SK-N-SH (cell line): ENCODE data around the gene TJP3. TPM values are rescaled to one million over a fixed set of nuclear protein-coding genes. Genes with fewer than 3 reads are reported as not detected.

Experiments
- CTCF ChIA-PET: fragments of 300-600, 350-600 bp; formaldehyde crosslinking; extraction: SDS; loops from one replicate; lab custom pipeline; 2021; lab: Yijun Ruan, JAX
- POLR2A ChIA-PET: fragments of 350-600 bp; sonication (Branson Sonifier 250); formaldehyde crosslinking; extraction: SDS; loops from one replicate; lab custom pipeline; 2020; ENCODE audit warnings: antibody characterized with exemption, inconsistent platforms; lab: Yijun Ruan, JAX
- DNase-seq: peaks from one replicate; pipeline ENCODE4 v3.0.0; 2012
- H2AFZ ChIP-seq: fragments of 200-600 bp; sonication (generic); 2 replicates; pipeline ENCODE4 v1.8.1; 2016; ENCODE audit warnings: antibody characterized with exemption, mild to moderate bottlenecking, low read depth
- H3F3A ChIP-seq: fragments of 200-600 bp; sonication (generic); replicated peaks from 2 replicates; pipeline ENCODE3; 2016; ENCODE audit warnings: antibody characterized with exemption, mild to moderate bottlenecking; ENCODE audit not compliant: insufficient read depth
- H3K27ac ChIP-seq, 2 experiments: fragments of 200-500 bp in 1 of 2; fragments of 200-600 bp in 1 of 2; sonication (Bioruptor generic) in 1 of 2; sonication (generic), shearing (Covaris generic) in 1 of 2; 2 replicates each; pipeline versions ENCODE4 v1.5.1 to v1.6.1; 2014 to 2016; ENCODE audit warnings: low read depth in 2 of 2, inconsistent platforms in 1 of 2, low read length in 1 of 2, mild to moderate bottlenecking in 1 of 2, mixed read lengths in 1 of 2
- H3K27me3 ChIP-seq: fragments of 200-600 bp; sonication (generic), shearing (Covaris generic); 2 replicates; pipeline ENCODE4 v1.6.1; 2016; ENCODE audit warnings: mixed run types; ENCODE audit not compliant: insufficient read depth
- H3K36me3 ChIP-seq, 2 experiments: fragments of 200-500 bp in 1 of 2; fragments of 200-600 bp in 1 of 2; sonication (Bioruptor generic) in 1 of 2; sonication (generic) in 1 of 2; replicated peaks in 1 of 2; 2 replicates each; pipeline versions ENCODE3 to v1.5.1; 2014 to 2016; ENCODE audit warnings: low read length in 1 of 2, mild to moderate bottlenecking in 1 of 2; ENCODE audit not compliant: insufficient read depth in 2 of 2, control insufficient read depth in 1 of 2
- H3K4me1 ChIP-seq, 2 experiments: fragments of 200-500 bp in 1 of 2; fragments of 200-600 bp in 1 of 2; sonication (Bioruptor generic) in 1 of 2; sonication (generic), shearing (Covaris generic) in 1 of 2; 2 replicates each; pipeline versions ENCODE4 v1.5.1 to v1.6.1; 2014 to 2016; ENCODE audit warnings: low read depth in 1 of 2, low read length in 1 of 2, mixed run types in 1 of 2; ENCODE audit not compliant: insufficient read depth in 2 of 2, control insufficient read depth in 1 of 2
- H3K4me2 ChIP-seq: fragments of 200-600 bp; sonication (generic), shearing (Covaris generic); 2 replicates; pipeline ENCODE4 v1.6.1; 2017; ENCODE audit warnings: mixed run types
- H3K4me3 ChIP-seq, 2 experiments: fragments of 200-500 bp in 1 of 2; fragments of 200-600 bp in 1 of 2; sonication (Bioruptor generic) in 1 of 2; sonication (generic), shearing (Covaris generic) in 1 of 2; 2 replicates each; pipeline versions ENCODE4 v1.5.1 to v1.8.1; 2014 to 2016; ENCODE audit warnings: low read depth in 2 of 2, inconsistent platforms in 1 of 2, low read length in 1 of 2, mild to moderate bottlenecking in 1 of 2, mixed read lengths in 1 of 2, moderate library complexity in 1 of 2
- H3K79me2 ChIP-seq: fragments of 200-600 bp; sonication (generic); 2 replicates; pipeline ENCODE4 v1.8.1; 2017; ENCODE audit warnings: mild to moderate bottlenecking; ENCODE audit not compliant: insufficient read depth
- H3K9ac ChIP-seq: fragments of 200-600 bp; sonication (generic); 2 replicates; pipeline ENCODE4 v1.6.1; 2017; ENCODE audit warnings: mixed run types
- H3K9me2 ChIP-seq: fragments of 200-600 bp; sonication (generic); 2 replicates; pipeline ENCODE4 v1.6.1; 2017; ENCODE audit warnings: mixed run types
- H3K9me3 ChIP-seq: fragments of 200-600 bp; sonication (generic); 2 replicates; pipeline ENCODE4 v1.6.1; 2017; ENCODE audit warnings: mixed run types, mild to moderate bottlenecking, moderate library complexity
- H4K20me1 ChIP-seq: fragments of 200-600 bp; sonication (generic); 2 replicates; pipeline ENCODE4 v1.6.1; 2017; ENCODE audit warnings: mild to moderate bottlenecking, mixed run types; ENCODE audit not compliant: insufficient read depth
- CHD2 ChIP-seq: fragments of 150-350 bp; IDR thresholded peaks from 2 replicates; pipeline ENCODE4 v1.6.1; 2018; ENCODE audit warnings: low read length; ENCODE audit not compliant: partially characterized antibody
- ELF1 ChIP-seq: IDR thresholded peaks from 2 replicates; pipeline ENCODE4 v1.4.0; 2012
- EP300 ChIP-seq, 2 experiments: IDR thresholded peaks; 2 replicates each; pipeline versions ENCODE4 v1.4.0 to v1.6.1; 2012; ENCODE audit warnings: borderline replicate concordance in 1 of 2, low read depth in 1 of 2, low read length in 1 of 2
- EZH2phosphoT487 ChIP-seq: fragments of 200-600 bp; sonication (generic); IDR thresholded peaks from 2 replicates; pipeline ENCODE4 v1.6.1; 2017; ENCODE audit warnings: low read depth, mixed run types, mild to moderate bottlenecking, antibody characterized with exemption, moderate library complexity, borderline replicate concordance
- FOSL2 ChIP-seq: IDR thresholded peaks from 2 replicates; pipeline ENCODE4 v1.4.0; 2012; ENCODE audit warnings: low read depth, mild to moderate bottlenecking, moderate library complexity, borderline replicate concordance
- FOXJ3 ChIP-seq: sonication (generic); formaldehyde crosslinking; IDR thresholded peaks from 2 replicates; pipeline ENCODE4 v1.5.1; 2020; ENCODE audit warnings: mild to moderate bottlenecking, missing genetic modification reagents
- MAX ChIP-seq: IDR thresholded peaks from 2 replicates; pipeline ENCODE4 v1.4.0; 2012; ENCODE audit warnings: low read depth
- MEF2A ChIP-seq: IDR thresholded peaks from 2 replicates; pipeline ENCODE4 v1.4.0; 2012; ENCODE audit warnings: low read depth, borderline replicate concordance
- MXI1 ChIP-seq: IDR thresholded peaks from 2 replicates; pipeline ENCODE4 v1.6.1; 2012; ENCODE audit warnings: mild to moderate bottlenecking, low read depth, low read length, improper control_type of control experiment
- NFIC ChIP-seq: IDR thresholded peaks from 2 replicates; pipeline ENCODE4 v1.4.0; 2012; ENCODE audit warnings: borderline replicate concordance
- NRF1 ChIP-seq: IDR thresholded peaks from 2 replicates; pipeline ENCODE4 v1.6.1; 2012; ENCODE audit warnings: low read depth, mild to moderate bottlenecking, low read length
- PBX3 ChIP-seq: IDR thresholded peaks from 2 replicates; pipeline ENCODE4; 2012
- RAD21 ChIP-seq: IDR thresholded peaks from 2 replicates; pipeline ENCODE4 v1.6.1; 2012; ENCODE audit warnings: mild to moderate bottlenecking, low read length
- RXRA ChIP-seq: IDR thresholded peaks from 2 replicates; pipeline ENCODE4 v1.4.0; 2012; ENCODE audit warnings: low read depth, mild to moderate bottlenecking, borderline replicate concordance
- SIN3A ChIP-seq: IDR thresholded peaks from 2 replicates; pipeline ENCODE4 v1.6.1; 2012; ENCODE audit warnings: low read depth, mild to moderate bottlenecking, low read length, moderate library complexity, borderline replicate concordance
- SMC3 ChIP-seq: IDR thresholded peaks from 2 replicates; pipeline ENCODE4 v1.6.1; 2012; ENCODE audit warnings: low read depth, low read length, improper control_type of control experiment
- TEAD4 ChIP-seq: IDR thresholded peaks from 2 replicates; pipeline ENCODE4 v1.4.0; 2012; ENCODE audit warnings: mild to moderate bottlenecking, borderline replicate concordance; ENCODE audit not compliant: insufficient read depth
- USF1 ChIP-seq: IDR thresholded peaks from 2 replicates; pipeline ENCODE4 v1.4.0; 2012; ENCODE audit warnings: low read depth, borderline replicate concordance
- YY1 ChIP-seq: IDR thresholded peaks from 2 replicates; pipeline ENCODE4 v1.4.0; 2012; ENCODE audit warnings: low read depth, mild to moderate bottlenecking
- ZBTB33 ChIP-seq: IDR thresholded peaks from 2 replicates; pipeline ENCODE4 v1.4.0; 2012; ENCODE audit warnings: low read depth, borderline replicate concordance
- WGBS: methylation state at CpG from one replicate; pipeline ENCODE4 v1.1.6; 2017; ENCODE audit warnings: low lambda C conversion rate; 5-methylcytosine and 5-hydroxymethylcytosine counted together
- polyA plus RNA-seq, 3 experiments: library from polyadenylated mRNA; depleted of rRNA; stranded (reverse); fragments of >200 nt; gene quantifications; 2 replicates each; pipeline ENCODE4 v1.2.3, GENCODE V29; 2012

The TJP3 gene
- polyA plus RNA-seq, 1 of the 3 experiments (the other 2 are of a cell fraction) = 0.36 TPM

- no peak overlapping the region for H3K9ac ChIP-seq
- TF ChIP-seq MEF2A = no peak
- TF ChIP-seq FOXJ3 = no peak
- TF ChIP-seq MAX = no peak
- no peak for TF ChIP-seq PBX3
- no peak for TF ChIP-seq CHD2
- TF ChIP-seq, all 33 proteins: peak for 0
- H3K79me2 ChIP-seq = peaks cover 9% of the 10 kb centered on the region; the same call in 1 of the 2 replicates
- no peak overlapping the region for H3K4me3 ChIP-seq
- DNase-seq = no peak
- peaks cover 23% of the 10 kb centered on the region for H4K20me1 ChIP-seq
- CTCF ChIA-PET = interaction anchor here (0.9 to 2.0 kb wide), 4 partner anchors 10 to 48 kb away, joined by 3 to 8 read pairs (median 4); no protein-coding TSS in a partner anchor
- POLR2A ChIA-PET = no interaction called here
- H3F3A ChIP-seq = no peaks in the 10 kb centered on the region
- H3K9me2 ChIP-seq = no peaks in the 10 kb centered on the region
- no peaks in the 10 kb centered on the region for H3K9me3 ChIP-seq
- no peak overlapping the region for H3K4me2 ChIP-seq
- no peaks in the 10 kb centered on the region for H3K27me3 ChIP-seq
- H3K36me3 ChIP-seq = no peaks in the 10 kb centered on the region
- no peak overlapping the region for H2AFZ ChIP-seq
- no peaks in the 10 kb centered on the region; a peak in 1 of 4 replicates for H3K4me1 ChIP-seq
- 86% methylated on average over 29 of the region's 45 CpGs for WGBS
- H3K27ac ChIP-seq = no peak overlapping the region
These were observed 37.1 kb upstream of the TJP3 start for GRCh38 chr19:3670796-3671679.

GRCh38 chr19:3671680-3672574, 36.3 kb upstream of the TJP3 start:
- CTCF ChIA-PET = interaction anchor here (1.1 to 2.0 kb wide), 4 partner anchors 10 to 35 kb away, joined by 4 to 8 read pairs (median 4); no protein-coding TSS in a partner anchor
- no peak overlapping the region for H2AFZ ChIP-seq
- DNase-seq = no peak
- POLR2A ChIA-PET = no interaction called here
- H3F3A ChIP-seq = no peaks in the 10 kb centered on the region
- no peak overlapping the region for H3K4me2 ChIP-seq
- H3K27me3 ChIP-seq = no peaks in the 10 kb centered on the region
- H3K9ac ChIP-seq = no peak overlapping the region
- no peaks in the 10 kb centered on the region for H3K9me2 ChIP-seq
- no peak overlapping the region for H3K4me3 ChIP-seq
- H3K79me2 ChIP-seq = peaks cover 10% of the 10 kb centered on the region; the same call in 1 of the 2 replicates
- H4K20me1 ChIP-seq = 0 out of 2 replicates have a peak, but pooled peaks cover 16% of the 10 kb centered on the region
- no peak overlapping the region for H3K27ac ChIP-seq
- no peaks in the 10 kb centered on the region for H3K36me3 ChIP-seq
- H3K4me1 ChIP-seq = no peaks in the 10 kb centered on the region
- no peaks in the 10 kb centered on the region for H3K9me3 ChIP-seq
- 83% methylated on average over 19 of the region's 40 CpGs for WGBS
- no peak for TF ChIP-seq ZBTB33
- TF ChIP-seq NRF1 = no peak
- TF ChIP-seq NFIC = no peak
- TF ChIP-seq MXI1 = no peak
- no peak for TF ChIP-seq RXRA
- no peak for TF ChIP-seq ELF1
- TF ChIP-seq RAD21 = no peak
- TF ChIP-seq SIN3A = no peak
- no peak for TF ChIP-seq SMC3
- no peak for TF ChIP-seq TEAD4
- no peak for TF ChIP-seq EZH2phosphoT487
- no peak for TF ChIP-seq EP300 (IDR thresholded peaks at IDR 0.05; ENCODE audit: borderline replicate concordance in 1 of 2, low read depth in 1 of 2, low read length in 1 of 2)
- TF ChIP-seq YY1 = no peak
- TF ChIP-seq USF1 = no peak
- TF ChIP-seq FOSL2 = no peak
